ENCODE results near the gene HSBP1L1. TPM values are rescaled to one million over a fixed set of nuclear protein-coding genes. Genes with fewer than 3 reads are reported as not detected.

Gene HSBP1L1
- total RNA-seq, 2 experiments from 2014 or later, result 1.1 to 5.0 TPM

GRCh38 chr18:79935925-79936324, 28.5 kb upstream of the HSBP1L1 start:
- Mint-ChIP-seq H3K27ac (no peak overlapping the region), H3K27me3 (no peaks in the 10 kb centered on the region), H3K36me3 (peaks cover 75% of the 10 kb centered on the region), H3K9me3 (ENCODE audit: low read depth) (peaks cover 26% of the 10 kb centered on the region), H3K4me3 (no peak overlapping the region), H3K4me1 (no peaks in the 10 kb centered on the region)
- no peak for ATAC-seq
- CTCF ChIA-PET, result no interaction called here
- DNase-seq, result no peak

- H3K9me3 Mint-ChIP-seq (ENCODE audit: low read depth), result peaks cover 20% of the 10 kb centered on the region
- H3K27me3 Mint-ChIP-seq, result no peaks in the 10 kb centered on the region
- ATAC-seq, result no peak
- no peak for DNase-seq
- no peaks in the 10 kb centered on the region for H3K4me1 Mint-ChIP-seq
- peaks cover 71% of the 10 kb centered on the region for H3K36me3 Mint-ChIP-seq
- CTCF ChIA-PET, result no interaction called here
- no peak overlapping the region for H3K4me3 Mint-ChIP-seq
- no peak overlapping the region for H3K27ac Mint-ChIP-seq
These were observed 27.8 kb upstream of the HSBP1L1 start for GRCh38 chr18:79936641-79937040.

GRCh38 chr18:79937103-79937860, 27.2 kb upstream of the HSBP1L1 start:
- CTCF ChIA-PET, result no interaction called here
- Mint-ChIP-seq H3K27ac (no peak overlapping the region), H3K27me3 (no peaks in the 10 kb centered on the region), H3K9me3 (ENCODE audit: low read depth) (peaks cover 16% of the 10 kb centered on the region), H3K4me1 (no peaks in the 10 kb centered on the region), H3K36me3 (peaks cover 68% of the 10 kb centered on the region), H3K4me3 (no peak overlapping the region)
- DNase-seq, result no peak
- ATAC-seq, result no peak

- ATAC-seq, result no peak
- Mint-ChIP-seq H3K36me3 (peaks cover 61% of the 10 kb centered on the region), H3K9me3 (ENCODE audit: low read depth) (peaks cover 8% of the 10 kb centered on the region), H3K4me1 (peaks cover 2% of the 10 kb centered on the region), H3K27ac (no peak overlapping the region), H3K27me3 (no peaks in the 10 kb centered on the region), H3K4me3 (no peak overlapping the region)
- no peak for DNase-seq
- CTCF ChIA-PET, result no interaction called here
These were observed 26.2 kb upstream of the HSBP1L1 start for GRCh38 chr18:79938196-79938595.

GRCh38 chr18:79939096-79939495, 25.3 kb upstream of the HSBP1L1 start:
- Mint-ChIP-seq H3K4me3 (no peak overlapping the region), H3K27me3 (no peaks in the 10 kb centered on the region), H3K36me3 (peaks cover 54% of the 10 kb centered on the region), H3K27ac (no peak overlapping the region), H3K4me1 (peaks cover 5% of the 10 kb centered on the region), H3K9me3 (ENCODE audit: low read depth) (peaks cover 4% of the 10 kb centered on the region)
- DNase-seq (no peak), ATAC-seq (no peak)
- CTCF ChIA-PET, result no interaction called here

- no peak overlapping the region for H3K27ac Mint-ChIP-seq
- CTCF ChIA-PET, result no interaction called here
- no peaks in the 10 kb centered on the region for H3K27me3 Mint-ChIP-seq
These were observed 24.2 kb upstream of the HSBP1L1 start for GRCh38 chr18:79940126-79940813.

GRCh38 chr18:79940814-79941472, 23.5 kb upstream of the HSBP1L1 start:
- no peak for ATAC-seq
- peaks cover 16% of the 10 kb centered on the region for H3K4me1 Mint-ChIP-seq

More at GRCh38 chr18:79940126-79940813, 24.2 kb upstream of the HSBP1L1 start:
- no peak for ATAC-seq
- Mint-ChIP-seq H3K9me3 (ENCODE audit: low read depth) (peaks cover 3% of the 10 kb centered on the region), H3K4me1 (peaks cover 13% of the 10 kb centered on the region), H3K4me3 (no peak overlapping the region), H3K36me3 (peaks cover 43% of the 10 kb centered on the region)
- DNase-seq, result no peak

GRCh38 chr18:79941473-79942119, 22.8 kb upstream of the HSBP1L1 start:
- CTCF ChIA-PET, result interaction anchor here (1.5 kb wide), 1 partner anchor 22 kb away, joined by 3 read pairs; no protein-coding TSS in a partner anchor
- Mint-ChIP-seq H3K9me3 (ENCODE audit: low read depth) (no peaks in the 10 kb centered on the region), H3K36me3 (peaks cover 32% of the 10 kb centered on the region), H3K27me3 (no peaks in the 10 kb centered on the region), H3K27ac (no peak overlapping the region), H3K4me3 (no peak overlapping the region), H3K4me1 (peaks cover 18% of the 10 kb centered on the region)
- no peak for DNase-seq
- ATAC-seq, result no peak

More at GRCh38 chr18:79940814-79941472, 23.5 kb upstream of the HSBP1L1 start:
- DNase-seq, result no peak
- CTCF ChIA-PET, result no interaction called here
- peaks cover 37% of the 10 kb centered on the region for H3K36me3 Mint-ChIP-seq
- no peak overlapping the region for H3K27ac Mint-ChIP-seq
- H3K27me3 Mint-ChIP-seq, result no peaks in the 10 kb centered on the region
- no peaks in the 10 kb centered on the region for H3K9me3 Mint-ChIP-seq (ENCODE audit: low read depth)
- H3K4me3 Mint-ChIP-seq, result no peak overlapping the region

GRCh38 chr18:79942211-79942610, 22.2 kb upstream of the HSBP1L1 start:
- Mint-ChIP-seq H3K36me3 (peaks cover 25% of the 10 kb centered on the region), H3K27ac (no peak overlapping the region)
- ATAC-seq, result no peak

GRCh38 chr18:79942786-79943607, 21.4 kb upstream of the HSBP1L1 start:
- CTCF ChIA-PET, result interaction anchor here (0.6 to 1.5 kb wide), 2 partner anchors 20 to 288 kb away, joined by 3 read pairs; no protein-coding TSS in a partner anchor
- H3K9me3 Mint-ChIP-seq (ENCODE audit: low read depth), result no peaks in the 10 kb centered on the region
- no peak overlapping the region for H3K4me3 Mint-ChIP-seq
- peaks cover 18% of the 10 kb centered on the region for H3K4me1 Mint-ChIP-seq
- H3K27ac Mint-ChIP-seq, result no peak overlapping the region
- DNase-seq, result no peak
- H3K27me3 Mint-ChIP-seq, result no peaks in the 10 kb centered on the region
- no peak for ATAC-seq
- H3K36me3 Mint-ChIP-seq, result peaks cover 19% of the 10 kb centered on the region

More at GRCh38 chr18:79942211-79942610, 22.2 kb upstream of the HSBP1L1 start:
- Mint-ChIP-seq H3K27me3 (no peaks in the 10 kb centered on the region), H3K4me1 (peaks cover 18% of the 10 kb centered on the region), H3K9me3 (ENCODE audit: low read depth) (no peaks in the 10 kb centered on the region), H3K4me3 (no peak overlapping the region)
- CTCF ChIA-PET, result interaction anchor here (1.5 kb wide), 1 partner anchor 21 kb away, joined by 3 read pairs; no protein-coding TSS in a partner anchor
- no peak for DNase-seq

- H3K36me3 Mint-ChIP-seq, result peaks cover 18% of the 10 kb centered on the region
- no peak for ATAC-seq
- H3K27ac Mint-ChIP-seq, result no peak overlapping the region
- H3K4me3 Mint-ChIP-seq, result no peak overlapping the region
- no peaks in the 10 kb centered on the region for H3K9me3 Mint-ChIP-seq (ENCODE audit: low read depth)
- CTCF ChIA-PET, result interaction anchor here (0.6 to 1.1 kb wide), 4 partner anchors 16 to 289 kb away, joined by 3 read pairs; partner anchors contain the start of gene TXNL4A
- no peaks in the 10 kb centered on the region for H3K27me3 Mint-ChIP-seq
- no peak for DNase-seq
- peaks cover 18% of the 10 kb centered on the region for H3K4me1 Mint-ChIP-seq
These were observed 20.8 kb upstream of the HSBP1L1 start for GRCh38 chr18:79943608-79944125.

GRCh38 chr18:79944126-79944731, 20.2 kb upstream of the HSBP1L1 start:
- H3K36me3 Mint-ChIP-seq, result peaks cover 18% of the 10 kb centered on the region
- no peak overlapping the region for H3K4me3 Mint-ChIP-seq
- H3K4me1 Mint-ChIP-seq, result peaks cover 18% of the 10 kb centered on the region
- DNase-seq (peak; percentile 76), ATAC-seq (peak; percentile 82)
- no peaks in the 10 kb centered on the region for H3K9me3 Mint-ChIP-seq (ENCODE audit: low read depth)
- CTCF ChIA-PET, result interaction anchor here (0.8 to 1.1 kb wide), 3 partner anchors 16 to 44 kb away, joined by 3 read pairs; partner anchors contain the start of gene TXNL4A
- H3K27me3 Mint-ChIP-seq, result no peaks in the 10 kb centered on the region
- H3K27ac Mint-ChIP-seq, result no peak overlapping the region
